A549 (cell line): ENCODE data around the gene KRTAP10-8. TPM values are rescaled to one million over a fixed set of nuclear protein-coding genes. Genes with fewer than 3 reads are reported as not detected.

Experiments
- ATAC-seq, 2 experiments: fragments of 200-7000 bp in 1 of 2; fragments of >200 bp in 1 of 2; cut with Nextera tagmentation in 1 of 2; cut with Tn5 transposase in 1 of 2; 3 replicates each; pipeline versions ENCODE4 v1.8.0 to v1.9.1; 2018 to 2020; ENCODE audit warnings: mild to moderate bottlenecking in 1 of 2, moderate library complexity in 1 of 2
- CTCF ChIA-PET: fragments of 300-600 bp; sonication (Branson Sonifier 250); formaldehyde crosslinking; extraction: SDS; loops from one replicate; lab custom pipeline; 2021; ENCODE audit warnings: antibody characterized with exemption, inconsistent platforms; lab: Yijun Ruan, JAX
- POLR2A ChIA-PET: fragments of 350-600 bp; formaldehyde crosslinking; extraction: SDS; loops from one replicate; lab custom pipeline; 2021; ENCODE audit warnings: antibody characterized with exemption, inconsistent platforms; lab: Yijun Ruan, JAX
- DNase-seq, 2 experiments: peaks; one replicate each; pipeline versions ENCODE4 v3.0.0 to v3.0.0-alpha.2; 2011 to 2016; ENCODE audit warnings: low read depth in 1 of 2, low spot score in 1 of 2
- FAIRE-seq: peaks from 2 replicates; lab custom pipeline; 2011; peaks lifted over from hg19 to GRCh38; lab: Jason Lieb, UNC
- H3K27ac ChIP-seq, 2 experiments: fragments of >200 bp; sonication (Bioruptor Twin); formaldehyde crosslinking; 3 replicates each; pipeline ENCODE4 v1.5.1; 2016 to 2017
- H3K4me1 ChIP-seq: fragments of >200 bp; sonication (Bioruptor Twin); formaldehyde crosslinking; 3 replicates; pipeline ENCODE4 v1.6.1; 2016
- H3K4me2 ChIP-seq: fragments of >200 bp; sonication (Bioruptor Twin); formaldehyde crosslinking; 3 replicates; pipeline ENCODE4 v1.6.1; 2016
- H3K4me3 ChIP-seq: fragments of >200 bp; sonication (Bioruptor Twin); formaldehyde crosslinking; 3 replicates; pipeline ENCODE4 v1.5.1; 2016
- H3K9me3 ChIP-seq: fragments of >200 bp; sonication (Bioruptor Twin); formaldehyde crosslinking; 3 replicates; pipeline ENCODE4 v1.6.1; 2016
- CEBPB ChIP-seq, 2 experiments: fragments of >200 bp in 1 of 2; sonication (Bioruptor Twin) in 1 of 2; formaldehyde crosslinking in 1 of 2; IDR thresholded peaks; 2 replicates each; pipeline ENCODE4 v1.6.1; 2012 to 2016
- CHD2 ChIP-seq: fragments of 150-350 bp; IDR thresholded peaks from 2 replicates; pipeline ENCODE4 v1.6.1; 2014; ENCODE audit warnings: low read length; ENCODE audit not compliant: partially characterized antibody
- ESRRA ChIP-seq: fragments of 150-350 bp; IDR thresholded peaks from 2 replicates; pipeline ENCODE4 v1.6.1; 2014; ENCODE audit warnings: mild to moderate bottlenecking, low read length, borderline replicate concordance
- HEYL ChIP-seq: fragments of 250-450 bp; sonication (Bioruptor Pico); IDR thresholded peaks from 2 replicates; pipeline ENCODE4 v1.8.0; 2021; ENCODE audit warnings: mild to moderate bottlenecking, moderate library complexity
- HOXB5 ChIP-seq: fragments of 250-450 bp; sonication (Bioruptor Pico); IDR thresholded peaks from 2 replicates; pipeline ENCODE4 v1.5.0; 2020; ENCODE audit warnings: mild to moderate bottlenecking, moderate library complexity
- KDM5A ChIP-seq: fragments of 200-600 bp; sonication (generic); IDR thresholded peaks from 2 replicates; pipeline ENCODE4 v1.6.1; 2016; ENCODE audit warnings: antibody characterized with exemption, mild to moderate bottlenecking
- MAFK ChIP-seq: fragments of 450-650 bp; IDR thresholded peaks from 2 replicates; pipeline ENCODE4 v1.6.1; 2014; ENCODE audit not compliant: partially characterized antibody
- NR3C1 ChIP-seq: fragments of >200 bp; sonication (Bioruptor Twin); formaldehyde crosslinking; IDR thresholded peaks from 3 replicates; pipeline ENCODE4 v1.6.1; 2017
- POLR2A ChIP-seq: IDR thresholded peaks from 2 replicates; pipeline ENCODE4 v1.6.1; 2012; ENCODE audit warnings: mild to moderate bottlenecking, low read length
- POLR2AphosphoS2 ChIP-seq: conservative IDR thresholded peaks from 2 replicates; pipeline ENCODE4 v1.6.1; 2012; ENCODE audit warnings: low read length, improper control_type of control experiment, inconsistent platforms
- RAD21 ChIP-seq, 2 experiments: fragments of >200 bp in 1 of 2; sonication (Bioruptor Twin) in 1 of 2; formaldehyde crosslinking in 1 of 2; IDR thresholded peaks in 1 of 2; conservative IDR thresholded peaks in 1 of 2; 2 replicates in 1 of 2; 3 replicates in 1 of 2; pipeline ENCODE4 v1.6.1; 2012 to 2018; ENCODE audit warnings: inconsistent platforms in 1 of 2
- RCOR1 ChIP-seq: fragments of 150-350 bp; IDR thresholded peaks from 2 replicates; pipeline ENCODE4 v1.6.1; 2014; ENCODE audit warnings: antibody characterized with exemption, low read length, low read depth
- SMC3 ChIP-seq: fragments of >200 bp; sonication (Bioruptor Twin); formaldehyde crosslinking; IDR thresholded peaks from 3 replicates; pipeline ENCODE4 v1.6.1; 2018; ENCODE audit warnings: inconsistent platforms
- SREBF2 ChIP-seq: fragments of 450-650 bp; IDR thresholded peaks from 2 replicates; pipeline ENCODE4 v1.6.1; 2014; ENCODE audit warnings: mild to moderate bottlenecking, moderate library complexity
- TFCP2L1 ChIP-seq: fragments of 250-450 bp; sonication (Bioruptor Pico); IDR thresholded peaks from 2 replicates; pipeline ENCODE4 v1.5.0; 2021; ENCODE audit warnings: mild to moderate bottlenecking
- ZC3H11A ChIP-seq: fragments of 450-650 bp; IDR thresholded peaks from 2 replicates; pipeline ENCODE4 v1.6.1; 2014; ENCODE audit warnings: antibody characterized with exemption, mild to moderate bottlenecking
- ZNF302 ChIP-seq: fragments of 250-450 bp; sonication (Bioruptor Pico); IDR thresholded peaks from 2 replicates; pipeline ENCODE4 v1.9.0; 2021; ENCODE audit warnings: inconsistent platforms, mild to moderate bottlenecking, moderate library complexity
- WGBS: methylation state at CpG from one replicate; pipeline ENCODE4 v1.1.6; 2017; ENCODE audit errors: missing lambda C conversion rate; 5-methylcytosine and 5-hydroxymethylcytosine counted together
- polyA plus RNA-seq, 4 experiments: library from polyadenylated mRNA; depleted of rRNA in 3 of 4; stranded (reverse); fragments of >200 nt; fragmentation: RNase III in 1 of 4; extraction: RNeasy Plus Mini Kit Qiagen cat#74134 plus additional on column Dnase treatment in 1 of 4; gene quantifications; 2 replicates in 3 of 4; 3 replicates in 1 of 4; pipeline ENCODE4 v1.2.3, GENCODE V29; 2011 to 2017
- TF ChIP-seq, protein P1 (sequence below): fragments of 250-450 bp; sonication (Bioruptor Pico); IDR thresholded peaks from 2 replicates; pipeline ENCODE4 v1.5.0; 2020; ENCODE audit warnings: low read depth, mild to moderate bottlenecking, moderate library complexity
- TF ChIP-seq, protein P2 (sequence below): fragments of 200-600 bp; sonication (generic); IDR thresholded peaks from 2 replicates; pipeline ENCODE4 v1.6.1; 2016; ENCODE audit warnings: antibody characterized with exemption, mild to moderate bottlenecking, moderate library complexity
- TF ChIP-seq, protein P3 (sequence below): fragments of >200 bp; sonication (Bioruptor Twin); formaldehyde crosslinking; IDR thresholded peaks from 2 replicates; pipeline ENCODE4 v1.6.1; 2016
- TF ChIP-seq, protein P4 (sequence below): fragments of >200 bp; sonication (Bioruptor Twin); formaldehyde crosslinking; IDR thresholded peaks from 3 replicates; pipeline ENCODE4 v1.5.1; 2016
- TF ChIP-seq, protein P5 (sequence below): fragments of 150-350 bp; IDR thresholded peaks from 2 replicates; pipeline ENCODE4 v1.6.1; 2014; ENCODE audit warnings: low read depth, mild to moderate bottlenecking, low read length
- TF ChIP-seq, protein P6 (sequence below): fragments of 450-650 bp; IDR thresholded peaks from 2 replicates; pipeline ENCODE4 v1.6.1; 2014; ENCODE audit warnings: antibody characterized with exemption

KRTAP10-8 gene
- polyA plus RNA-seq, 2 of the 4 experiments (the other 2 are of a cell fraction), result not detected

DNA sequence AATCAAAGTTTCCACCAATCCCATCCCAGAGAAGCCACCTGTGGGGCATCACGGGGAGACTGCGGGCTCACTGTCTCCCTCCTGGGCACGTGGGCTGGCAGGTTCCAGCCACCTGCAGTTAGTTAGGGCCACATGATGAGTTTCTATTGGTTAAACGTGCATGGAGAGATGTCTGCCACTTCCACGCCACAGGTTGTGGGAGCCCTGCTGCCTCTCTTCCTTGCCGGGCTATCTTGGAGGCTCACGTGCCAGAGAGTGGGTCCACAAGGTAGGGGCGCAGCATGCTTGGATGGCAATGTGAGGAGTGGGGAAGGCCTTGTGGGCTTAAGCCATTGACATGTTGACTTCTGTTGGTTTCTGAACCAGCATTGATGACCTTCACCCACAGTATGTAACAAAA lies 8.0 kb upstream of the KRTAP10-8 start:
- 18% methylated on average over 7 of the region's 8 CpGs for WGBS
- Histone ChIP-seq H3K4me3 (no peak overlapping the region), H3K4me2 (no peak overlapping the region)
- CTCF ChIA-PET, result no interaction called here
- POLR2A ChIA-PET, result no interaction called here
- TF ChIP-seq MAFK, result no peak
- no peak for TF ChIP-seq NR3C1
- no peak for TF ChIP-seq CEBPB (IDR thresholded peaks at IDR 0.05)
- TF ChIP-seq, protein P1, sequence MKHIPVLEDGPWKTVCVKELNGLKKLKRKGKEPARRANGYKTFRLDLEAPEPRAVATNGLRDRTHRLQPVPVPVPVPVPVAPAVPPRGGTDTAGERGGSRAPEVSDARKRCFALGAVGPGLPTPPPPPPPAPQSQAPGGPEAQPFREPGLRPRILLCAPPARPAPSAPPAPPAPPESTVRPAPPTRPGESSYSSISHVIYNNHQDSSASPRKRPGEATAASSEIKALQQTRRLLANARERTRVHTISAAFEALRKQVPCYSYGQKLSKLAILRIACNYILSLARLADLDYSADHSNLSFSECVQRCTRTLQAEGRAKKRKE (CRISPR knock-in tag), result no peak
- TF ChIP-seq, protein P2, sequence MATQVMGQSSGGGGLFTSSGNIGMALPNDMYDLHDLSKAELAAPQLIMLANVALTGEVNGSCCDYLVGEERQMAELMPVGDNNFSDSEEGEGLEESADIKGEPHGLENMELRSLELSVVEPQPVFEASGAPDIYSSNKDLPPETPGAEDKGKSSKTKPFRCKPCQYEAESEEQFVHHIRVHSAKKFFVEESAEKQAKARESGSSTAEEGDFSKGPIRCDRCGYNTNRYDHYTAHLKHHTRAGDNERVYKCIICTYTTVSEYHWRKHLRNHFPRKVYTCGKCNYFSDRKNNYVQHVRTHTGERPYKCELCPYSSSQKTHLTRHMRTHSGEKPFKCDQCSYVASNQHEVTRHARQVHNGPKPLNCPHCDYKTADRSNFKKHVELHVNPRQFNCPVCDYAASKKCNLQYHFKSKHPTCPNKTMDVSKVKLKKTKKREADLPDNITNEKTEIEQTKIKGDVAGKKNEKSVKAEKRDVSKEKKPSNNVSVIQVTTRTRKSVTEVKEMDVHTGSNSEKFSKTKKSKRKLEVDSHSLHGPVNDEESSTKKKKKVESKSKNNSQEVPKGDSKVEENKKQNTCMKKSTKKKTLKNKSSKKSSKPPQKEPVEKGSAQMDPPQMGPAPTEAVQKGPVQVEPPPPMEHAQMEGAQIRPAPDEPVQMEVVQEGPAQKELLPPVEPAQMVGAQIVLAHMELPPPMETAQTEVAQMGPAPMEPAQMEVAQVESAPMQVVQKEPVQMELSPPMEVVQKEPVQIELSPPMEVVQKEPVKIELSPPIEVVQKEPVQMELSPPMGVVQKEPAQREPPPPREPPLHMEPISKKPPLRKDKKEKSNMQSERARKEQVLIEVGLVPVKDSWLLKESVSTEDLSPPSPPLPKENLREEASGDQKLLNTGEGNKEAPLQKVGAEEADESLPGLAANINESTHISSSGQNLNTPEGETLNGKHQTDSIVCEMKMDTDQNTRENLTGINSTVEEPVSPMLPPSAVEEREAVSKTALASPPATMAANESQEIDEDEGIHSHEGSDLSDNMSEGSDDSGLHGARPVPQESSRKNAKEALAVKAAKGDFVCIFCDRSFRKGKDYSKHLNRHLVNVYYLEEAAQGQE, result no peak
- no peak for TF ChIP-seq POLR2A
- TF ChIP-seq RAD21 (conservative IDR thresholded peaks at IDR 0.05 in 1 of 2, IDR thresholded peaks at IDR 0.05 in 1 of 2), result no peak
- no peak for TF ChIP-seq HEYL (CRISPR knock-in tag)
- TF ChIP-seq ZNF302 (CRISPR knock-in tag), result no peak
- TF ChIP-seq, protein P3, sequence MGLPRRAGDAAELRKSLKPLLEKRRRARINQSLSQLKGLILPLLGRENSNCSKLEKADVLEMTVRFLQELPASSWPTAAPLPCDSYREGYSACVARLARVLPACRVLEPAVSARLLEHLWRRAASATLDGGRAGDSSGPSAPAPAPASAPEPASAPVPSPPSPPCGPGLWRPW, result no peak
- TF ChIP-seq, protein P4, sequence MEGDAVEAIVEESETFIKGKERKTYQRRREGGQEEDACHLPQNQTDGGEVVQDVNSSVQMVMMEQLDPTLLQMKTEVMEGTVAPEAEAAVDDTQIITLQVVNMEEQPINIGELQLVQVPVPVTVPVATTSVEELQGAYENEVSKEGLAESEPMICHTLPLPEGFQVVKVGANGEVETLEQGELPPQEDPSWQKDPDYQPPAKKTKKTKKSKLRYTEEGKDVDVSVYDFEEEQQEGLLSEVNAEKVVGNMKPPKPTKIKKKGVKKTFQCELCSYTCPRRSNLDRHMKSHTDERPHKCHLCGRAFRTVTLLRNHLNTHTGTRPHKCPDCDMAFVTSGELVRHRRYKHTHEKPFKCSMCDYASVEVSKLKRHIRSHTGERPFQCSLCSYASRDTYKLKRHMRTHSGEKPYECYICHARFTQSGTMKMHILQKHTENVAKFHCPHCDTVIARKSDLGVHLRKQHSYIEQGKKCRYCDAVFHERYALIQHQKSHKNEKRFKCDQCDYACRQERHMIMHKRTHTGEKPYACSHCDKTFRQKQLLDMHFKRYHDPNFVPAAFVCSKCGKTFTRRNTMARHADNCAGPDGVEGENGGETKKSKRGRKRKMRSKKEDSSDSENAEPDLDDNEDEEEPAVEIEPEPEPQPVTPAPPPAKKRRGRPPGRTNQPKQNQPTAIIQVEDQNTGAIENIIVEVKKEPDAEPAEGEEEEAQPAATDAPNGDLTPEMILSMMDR, result no peak
- no peak for TF ChIP-seq TFCP2L1 (CRISPR knock-in tag)
- TF ChIP-seq, all 56 proteins: peak for 0
- no peak for ATAC-seq
- H3K27ac ChIP-seq, result no peak overlapping the region
- FAIRE-seq, result no peak
- no peaks in the 10 kb centered on the region for H3K9me3 ChIP-seq
- no peaks in the 10 kb centered on the region for H3K4me1 ChIP-seq
- DNase-seq, result no peak

DNA sequence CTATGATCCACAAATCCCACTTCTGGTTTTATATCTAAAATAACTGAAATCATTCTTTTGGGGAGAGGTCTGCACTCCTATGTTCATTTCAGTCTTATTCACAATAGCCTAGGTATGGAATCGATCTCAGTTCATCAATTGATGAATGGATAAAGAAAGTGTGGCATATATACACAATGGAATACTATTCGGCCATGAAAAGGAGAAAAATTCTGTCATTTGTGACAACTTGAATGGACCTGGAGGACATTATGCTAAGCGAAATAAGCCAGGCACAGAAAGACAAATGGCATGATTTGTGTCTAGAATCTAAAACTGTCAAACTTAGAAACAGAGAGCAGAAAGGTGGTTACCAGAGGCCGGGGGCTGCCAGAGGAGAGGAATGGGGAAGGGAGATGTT lies 5.4 kb upstream of the KRTAP10-8 start:
- no peak for TF ChIP-seq HOXB5 (CRISPR knock-in tag)
- TF ChIP-seq CHD2, result no peak
- TF ChIP-seq SREBF2, result no peak
- TF ChIP-seq POLR2AphosphoS2, result no peak
- TF ChIP-seq KDM5A, result no peak
- TF ChIP-seq SMC3, result no peak
- no peak for TF ChIP-seq CEBPB (IDR thresholded peaks at IDR 0.05)
- TF ChIP-seq, protein P5, sequence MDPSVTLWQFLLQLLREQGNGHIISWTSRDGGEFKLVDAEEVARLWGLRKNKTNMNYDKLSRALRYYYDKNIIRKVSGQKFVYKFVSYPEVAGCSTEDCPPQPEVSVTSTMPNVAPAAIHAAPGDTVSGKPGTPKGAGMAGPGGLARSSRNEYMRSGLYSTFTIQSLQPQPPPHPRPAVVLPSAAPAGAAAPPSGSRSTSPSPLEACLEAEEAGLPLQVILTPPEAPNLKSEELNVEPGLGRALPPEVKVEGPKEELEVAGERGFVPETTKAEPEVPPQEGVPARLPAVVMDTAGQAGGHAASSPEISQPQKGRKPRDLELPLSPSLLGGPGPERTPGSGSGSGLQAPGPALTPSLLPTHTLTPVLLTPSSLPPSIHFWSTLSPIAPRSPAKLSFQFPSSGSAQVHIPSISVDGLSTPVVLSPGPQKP, result no peak
- TF ChIP-seq POLR2A, result no peak
- TF ChIP-seq, protein P1 (CRISPR knock-in tag), result no peak
- no peak for TF ChIP-seq ESRRA
- no peak for TF ChIP-seq ZC3H11A
- TF ChIP-seq, protein P6, sequence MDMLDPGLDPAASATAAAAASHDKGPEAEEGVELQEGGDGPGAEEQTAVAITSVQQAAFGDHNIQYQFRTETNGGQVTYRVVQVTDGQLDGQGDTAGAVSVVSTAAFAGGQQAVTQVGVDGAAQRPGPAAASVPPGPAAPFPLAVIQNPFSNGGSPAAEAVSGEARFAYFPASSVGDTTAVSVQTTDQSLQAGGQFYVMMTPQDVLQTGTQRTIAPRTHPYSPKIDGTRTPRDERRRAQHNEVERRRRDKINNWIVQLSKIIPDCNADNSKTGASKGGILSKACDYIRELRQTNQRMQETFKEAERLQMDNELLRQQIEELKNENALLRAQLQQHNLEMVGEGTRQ, result no peak
- TF ChIP-seq RCOR1, result no peak
- Histone ChIP-seq H3K4me2 (no peak overlapping the region), H3K4me1 (no peaks in the 10 kb centered on the region), H3K9me3 (peaks cover 3% of the 10 kb centered on the region; the same call in 1 of the 3 replicates), H3K27ac (no peak overlapping the region), H3K4me3 (no peak overlapping the region)
- DNase-seq, result no peak
- ATAC-seq, result no peak
- FAIRE-seq, result no peak
- 44% methylated on average over 4 of the region's 4 CpGs for WGBS
- CTCF ChIA-PET, result no interaction called here
- POLR2A ChIA-PET, result no interaction called here
